Mononuclear cell (primary cell): ENCODE data around the gene ORAI3. TPM values are rescaled to one million over a fixed set of nuclear protein-coding genes. Genes with fewer than 3 reads are reported as not detected.

ENCODE experiments used
- H3K27me3 ChIP-seq: 2 replicates; pipeline ENCODE4 v1.6.0; 2011; ENCODE audit warnings: low read length, control low read depth; ENCODE audit not compliant: insufficient read depth
- H3K4me1 ChIP-seq: 2 replicates; pipeline ENCODE4 v1.5.1; 2011; ENCODE audit warnings: mild to moderate bottlenecking, low read length, control low read depth; ENCODE audit not compliant: insufficient read depth
- H3K4me3 ChIP-seq: 2 replicates; pipeline ENCODE4 v1.5.1; 2011; ENCODE audit warnings: mild to moderate bottlenecking, low read length, moderate library complexity
- H3K9me3 ChIP-seq: 2 replicates; pipeline ENCODE4 v1.5.1; 2011; ENCODE audit warnings: low read depth, mild to moderate bottlenecking, control low read depth, low read length
- total RNA-seq: library from RNA; depleted of rRNA; stranded (reverse); fragments of >200 nt; gene quantifications from one replicate; pipeline ENCODE4 v1.2.3, GENCODE V29; 2012

Gene ORAI3
- total RNA-seq, 1 donor, result 11.3 TPM

GRCh38 chr16:30950516-30951065 lies 1.7 kb downstream of the ORAI3 start:
- peaks cover 27% of the 10 kb centered on the region for H3K4me1 ChIP-seq
- peak overlapping the region; percentile 69 for H3K4me3 ChIP-seq
- H3K27me3 ChIP-seq, result no peaks in the 10 kb centered on the region
- H3K9me3 ChIP-seq, result no peaks in the 10 kb centered on the region

GRCh38 chr16:30951193-30951592 lies 2.3 kb downstream of the ORAI3 start:
- H3K4me3 ChIP-seq, result no peak overlapping the region
- peaks cover 27% of the 10 kb centered on the region for H3K4me1 ChIP-seq
- H3K27me3 ChIP-seq, result no peaks in the 10 kb centered on the region
- no peaks in the 10 kb centered on the region for H3K9me3 ChIP-seq

DNA sequence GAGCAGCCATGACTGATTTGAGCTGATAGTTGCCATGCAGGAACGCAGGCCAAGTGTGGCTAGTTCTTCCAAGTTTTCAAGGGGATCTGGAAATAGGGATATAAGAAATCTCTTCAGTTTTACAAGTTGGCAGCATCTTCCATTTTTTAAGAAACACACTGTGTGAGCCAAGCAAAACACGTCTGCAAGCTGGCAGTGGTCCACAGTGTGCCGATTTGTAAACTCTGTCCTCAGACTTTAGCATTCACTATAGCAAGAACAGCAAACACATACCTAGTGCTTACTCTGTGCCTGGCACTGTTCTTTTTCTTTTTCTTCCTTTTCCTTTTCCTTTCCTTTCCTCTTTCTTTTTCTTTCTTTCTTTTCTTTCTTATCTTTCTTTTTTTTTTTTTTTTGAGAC lies 2.9 kb downstream of the ORAI3 start:
- Histone ChIP-seq H3K9me3 (no peaks in the 10 kb centered on the region), H3K4me3 (no peak overlapping the region), H3K4me1 (peaks cover 30% of the 10 kb centered on the region), H3K27me3 (no peaks in the 10 kb centered on the region)

DNA sequence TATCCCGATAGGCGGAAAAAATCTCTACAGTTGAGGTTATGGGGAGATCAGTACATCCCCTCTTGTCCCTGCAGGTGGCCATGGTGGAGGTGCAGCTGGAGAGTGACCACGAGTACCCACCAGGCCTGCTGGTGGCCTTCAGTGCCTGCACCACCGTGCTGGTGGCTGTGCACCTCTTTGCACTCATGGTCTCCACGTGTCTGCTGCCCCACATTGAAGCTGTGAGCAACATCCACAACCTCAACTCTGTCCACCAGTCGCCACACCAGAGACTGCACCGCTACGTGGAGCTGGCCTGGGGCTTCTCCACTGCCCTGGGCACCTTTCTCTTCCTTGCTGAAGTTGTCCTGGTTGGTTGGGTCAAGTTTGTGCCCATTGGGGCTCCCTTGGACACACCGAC lies 4.2 kb downstream of the ORAI3 start:
- Histone ChIP-seq H3K4me1 (peaks cover 31% of the 10 kb centered on the region), H3K9me3 (no peaks in the 10 kb centered on the region), H3K27me3 (no peaks in the 10 kb centered on the region), H3K4me3 (no peak overlapping the region)

DNA sequence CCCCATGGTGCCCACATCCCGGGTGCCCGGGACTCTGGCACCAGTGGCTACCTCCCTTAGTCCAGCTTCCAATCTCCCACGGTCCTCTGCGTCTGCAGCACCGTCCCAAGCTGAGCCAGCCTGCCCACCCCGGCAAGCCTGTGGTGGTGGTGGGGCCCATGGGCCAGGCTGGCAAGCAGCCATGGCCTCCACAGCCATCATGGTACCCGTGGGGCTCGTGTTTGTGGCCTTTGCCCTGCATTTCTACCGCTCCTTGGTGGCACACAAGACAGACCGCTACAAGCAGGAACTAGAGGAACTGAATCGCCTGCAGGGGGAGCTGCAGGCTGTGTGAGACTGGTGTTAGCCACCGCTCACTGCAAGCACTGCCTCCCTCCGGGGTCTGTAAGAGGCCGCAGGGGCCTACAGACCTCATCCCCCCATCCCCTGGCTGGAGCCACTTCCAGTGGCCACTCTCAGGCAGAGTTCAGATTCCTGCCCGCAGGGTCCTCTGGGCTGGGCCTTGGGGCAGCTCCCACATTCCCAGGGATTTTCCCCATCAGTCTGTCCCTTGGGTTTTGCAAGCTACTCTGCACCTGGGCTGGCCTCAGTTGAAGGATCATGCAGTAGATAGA lies 4.8 kb downstream of the ORAI3 start:
- Histone ChIP-seq H3K27me3 (no peaks in the 10 kb centered on the region), H3K9me3 (no peaks in the 10 kb centered on the region), H3K4me3 (no peak overlapping the region), H3K4me1 (peaks cover 31% of the 10 kb centered on the region)

DNA sequence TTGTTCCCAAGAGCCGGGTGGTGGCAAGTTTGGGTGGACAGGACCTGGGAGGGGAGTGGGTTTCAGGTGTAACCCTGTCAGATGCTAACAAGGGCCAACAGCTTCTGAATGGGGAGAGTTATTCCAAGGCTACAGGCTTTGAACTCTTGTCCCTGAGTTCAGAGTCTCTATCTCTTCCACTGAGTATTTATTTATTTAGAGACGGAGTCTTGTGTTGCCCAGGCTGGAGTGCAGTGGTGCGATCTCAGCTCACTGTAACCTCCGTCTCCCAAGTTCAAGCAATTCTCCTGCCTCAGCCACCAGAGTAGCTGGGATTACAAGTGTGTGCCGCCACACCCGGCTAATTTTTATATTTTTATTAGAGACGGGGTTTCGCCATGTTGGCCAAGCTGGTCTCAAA lies 6.1 kb downstream of the ORAI3 start:
- Histone ChIP-seq H3K4me1 (peaks cover 35% of the 10 kb centered on the region), H3K9me3 (no peaks in the 10 kb centered on the region), H3K27me3 (no peaks in the 10 kb centered on the region), H3K4me3 (no peak overlapping the region)

DNA sequence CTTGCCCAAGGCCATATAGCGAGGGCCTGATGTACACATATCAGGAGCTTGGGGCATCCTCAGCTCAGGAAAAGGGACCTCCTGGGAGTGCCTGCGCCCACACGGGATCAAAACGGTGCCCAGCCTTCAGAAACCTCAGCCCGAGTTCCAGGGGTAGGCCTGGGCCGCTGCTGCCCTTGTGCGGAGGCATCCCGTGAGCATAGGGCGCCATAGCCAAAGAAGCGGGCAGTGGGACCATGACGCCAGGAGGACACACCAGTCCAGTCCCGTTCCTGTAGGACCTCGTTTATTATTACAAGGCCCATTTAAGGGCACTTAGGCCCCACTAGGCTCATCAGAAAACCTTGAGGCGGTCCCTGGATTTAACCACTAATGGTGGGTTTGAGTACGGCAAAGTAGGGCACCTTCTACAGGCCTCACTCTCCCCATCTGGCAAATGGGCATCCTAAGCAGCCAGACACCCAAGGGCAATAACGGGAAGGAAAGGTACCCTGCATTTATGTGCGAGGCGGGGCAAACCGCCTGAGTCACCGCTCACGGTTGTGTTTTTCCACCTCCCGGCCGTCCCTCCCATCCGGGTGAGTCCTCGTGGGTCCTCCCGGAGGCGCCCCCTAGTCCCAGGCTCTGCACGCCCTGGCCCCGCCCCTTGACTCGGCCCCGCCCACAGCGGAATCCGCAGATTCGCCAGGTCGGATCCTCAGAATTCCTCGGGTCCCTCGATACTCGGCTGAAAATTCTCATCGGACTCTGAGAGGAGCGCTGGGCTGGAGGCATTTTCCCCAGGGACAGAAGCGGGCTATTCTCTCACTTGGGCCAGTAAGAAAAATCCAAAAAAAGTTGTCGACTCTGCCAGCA lies 8.0 kb downstream of the ORAI3 start:
- Histone ChIP-seq H3K9me3 (no peaks in the 10 kb centered on the region), H3K27me3 (no peaks in the 10 kb centered on the region), H3K4me1 (peaks cover 19% of the 10 kb centered on the region), H3K4me3 (peak overlapping the region; percentile 92)

DNA sequence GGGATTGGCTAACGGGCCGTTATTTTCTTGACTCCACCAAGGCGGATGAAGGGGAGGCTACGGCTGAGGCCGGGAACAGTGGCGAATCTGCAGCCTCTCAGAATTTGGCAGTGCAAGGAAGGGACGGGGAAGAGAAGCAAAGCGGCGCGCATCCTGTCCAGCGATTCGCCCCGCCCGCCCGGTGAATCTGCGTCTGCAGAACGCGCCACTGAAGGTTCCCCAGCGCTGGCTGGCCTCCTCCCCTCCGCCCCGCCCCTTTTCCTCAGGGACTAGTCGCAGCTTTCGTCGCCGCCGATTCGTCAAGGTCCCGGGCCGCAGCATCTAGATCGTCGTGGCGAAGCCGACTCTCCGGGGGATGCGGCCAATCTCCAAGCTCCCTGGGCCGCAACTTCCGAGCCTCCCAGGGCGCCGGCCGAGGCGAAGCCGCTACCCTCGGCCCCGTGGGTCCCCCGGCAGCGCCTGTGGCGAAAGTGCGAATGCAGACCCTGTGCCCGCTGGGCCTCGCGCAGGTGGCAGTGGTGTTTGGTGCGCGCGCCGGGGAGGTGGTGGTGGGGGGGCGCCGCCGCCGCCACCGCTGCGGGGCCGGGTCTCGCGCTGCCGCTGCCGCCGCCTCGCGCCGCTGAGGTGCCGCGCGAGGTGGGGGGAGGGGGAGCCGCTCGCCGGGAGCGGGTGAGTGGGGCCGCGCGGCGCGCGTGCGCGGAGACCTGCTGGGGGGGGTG lies 8.7 kb downstream of the ORAI3 start, which contains the start of gene SETD1A:
SETD1A (plus strand) TSS at position 299 of the 719 bp plus-strand sequence. CDS start 978 bp downstream, outside the sequence.
- H3K27me3 ChIP-seq, result no peaks in the 10 kb centered on the region
- H3K9me3 ChIP-seq, result no peaks in the 10 kb centered on the region
- H3K4me1 ChIP-seq, result peaks cover 19% of the 10 kb centered on the region
- H3K4me3 ChIP-seq, result peak within 1 kb of the TSS; percentile 92

DNA sequence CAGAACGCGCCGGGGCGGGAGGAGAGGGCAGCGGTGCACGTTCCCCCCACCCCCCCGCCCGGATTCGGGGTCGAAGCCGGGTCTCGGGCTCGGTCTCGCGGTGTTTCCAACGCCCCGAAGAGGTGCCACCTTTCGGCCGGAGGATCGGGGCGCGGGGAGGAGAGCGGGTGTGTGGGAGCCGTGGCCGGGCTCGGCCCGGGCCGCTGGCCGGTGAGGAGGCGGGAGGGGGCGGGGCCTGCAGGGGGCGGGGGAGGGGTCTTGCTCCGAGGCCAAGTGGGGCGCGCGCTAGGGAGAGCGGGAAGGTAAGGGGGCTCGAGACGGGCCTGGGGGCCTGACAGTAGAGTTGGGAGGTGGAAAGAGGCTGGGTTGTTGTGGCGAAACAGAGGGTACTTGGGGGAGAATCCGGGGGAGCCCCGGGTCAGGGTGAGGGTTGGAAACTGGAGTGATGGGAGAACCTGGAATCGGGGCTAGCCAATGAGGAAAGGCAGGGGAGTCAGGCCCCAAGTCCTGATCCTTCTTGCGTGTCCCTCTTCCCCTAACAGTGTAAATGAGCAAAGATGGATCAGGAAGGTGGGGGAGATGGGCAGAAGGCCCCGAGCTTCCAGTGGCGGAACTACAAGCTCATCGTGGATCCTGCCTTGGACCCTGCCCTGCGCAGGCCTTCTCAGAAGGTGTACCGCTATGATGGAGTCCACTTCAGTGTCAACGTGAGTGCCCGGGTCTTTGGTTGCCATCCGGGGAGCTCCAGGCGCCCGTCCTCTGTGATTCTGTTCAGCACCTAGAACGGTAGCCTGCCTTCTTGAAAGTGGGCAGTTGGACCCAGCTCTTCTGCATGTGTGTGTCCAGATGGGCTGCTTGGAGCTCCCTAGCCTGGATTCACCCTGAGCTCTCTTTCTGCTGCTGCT lies 9.6 kb downstream of the ORAI3 start:
- Histone ChIP-seq H3K4me3 (peak overlapping the region; percentile 92), H3K9me3 (no peaks in the 10 kb centered on the region), H3K4me1 (peaks cover 19% of the 10 kb centered on the region), H3K27me3 (no peaks in the 10 kb centered on the region)

DNA sequence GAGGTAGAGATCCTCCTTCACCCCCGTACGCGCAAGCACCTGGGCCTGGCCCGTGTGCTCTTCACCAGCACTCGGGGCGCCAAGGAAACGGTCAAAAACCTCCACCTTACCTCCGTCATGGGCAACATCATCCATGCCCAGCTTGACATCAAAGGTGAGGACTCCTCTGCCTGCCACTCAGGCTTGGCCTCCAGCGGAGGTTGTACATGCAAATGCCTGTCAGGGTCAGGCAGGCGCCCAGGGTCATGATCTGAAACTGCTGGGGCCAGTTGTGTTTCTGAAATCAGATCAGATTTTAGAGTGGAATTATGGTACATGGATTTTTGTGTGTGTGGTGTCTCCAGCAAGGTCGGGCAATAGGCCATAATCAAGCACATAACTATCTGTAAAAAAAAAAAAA lies 12.5 kb downstream of the ORAI3 start:
- Histone ChIP-seq H3K4me1 (peaks cover 19% of the 10 kb centered on the region), H3K9me3 (no peaks in the 10 kb centered on the region), H3K27me3 (no peaks in the 10 kb centered on the region), H3K4me3 (no peak overlapping the region)

- H3K4me3 ChIP-seq, result no peak overlapping the region
- peaks cover 5% of the 10 kb centered on the region for H3K4me1 ChIP-seq
- no peaks in the 10 kb centered on the region for H3K9me3 ChIP-seq
- H3K27me3 ChIP-seq, result no peaks in the 10 kb centered on the region
Observed at GRCh38 chr16:30963925-30964511, 15.2 kb downstream of the ORAI3 start.

GRCh38 chr16:30964574-30965226 lies 15.8 kb downstream of the ORAI3 start:
- Histone ChIP-seq H3K9me3 (no peaks in the 10 kb centered on the region), H3K27me3 (no peaks in the 10 kb centered on the region), H3K4me1 (no peaks in the 10 kb centered on the region), H3K4me3 (no peak overlapping the region)

GRCh38 chr16:30965436-30965835 lies 16.6 kb downstream of the ORAI3 start:
- Histone ChIP-seq H3K4me1 (no peaks in the 10 kb centered on the region), H3K9me3 (no peaks in the 10 kb centered on the region), H3K4me3 (no peak overlapping the region), H3K27me3 (no peaks in the 10 kb centered on the region)
